ENCODE measurements around the gene TMEM121. TPM values are rescaled to one million over a fixed set of nuclear protein-coding genes. Genes with fewer than 3 reads are reported as not detected.

Gene TMEM121
- total and polyA plus RNA-seq, 10 of the 15 experiments (the other 5 are each of a cell fraction or from before 2014, with no cell fraction given): 0.04 to 4.9 (median 1.2) TPM; not detected in 2

- no peak for TF ChIP-seq BRCA1 (IDR thresholded peaks at IDR 0.05; ENCODE audit: low read depth, low read length)
- TF ChIP-seq NR2C2 (IDR thresholded peaks at IDR 0.05; ENCODE audit: borderline replicate concordance, control insufficient read depth, insufficient read length, low read depth): no peak
- no peak for TF ChIP-seq SUPT20H (IDR thresholded peaks at IDR 0.05; ENCODE audit: borderline replicate concordance, control insufficient read depth, low read depth, low read length)
- TF ChIP-seq, protein P1, sequence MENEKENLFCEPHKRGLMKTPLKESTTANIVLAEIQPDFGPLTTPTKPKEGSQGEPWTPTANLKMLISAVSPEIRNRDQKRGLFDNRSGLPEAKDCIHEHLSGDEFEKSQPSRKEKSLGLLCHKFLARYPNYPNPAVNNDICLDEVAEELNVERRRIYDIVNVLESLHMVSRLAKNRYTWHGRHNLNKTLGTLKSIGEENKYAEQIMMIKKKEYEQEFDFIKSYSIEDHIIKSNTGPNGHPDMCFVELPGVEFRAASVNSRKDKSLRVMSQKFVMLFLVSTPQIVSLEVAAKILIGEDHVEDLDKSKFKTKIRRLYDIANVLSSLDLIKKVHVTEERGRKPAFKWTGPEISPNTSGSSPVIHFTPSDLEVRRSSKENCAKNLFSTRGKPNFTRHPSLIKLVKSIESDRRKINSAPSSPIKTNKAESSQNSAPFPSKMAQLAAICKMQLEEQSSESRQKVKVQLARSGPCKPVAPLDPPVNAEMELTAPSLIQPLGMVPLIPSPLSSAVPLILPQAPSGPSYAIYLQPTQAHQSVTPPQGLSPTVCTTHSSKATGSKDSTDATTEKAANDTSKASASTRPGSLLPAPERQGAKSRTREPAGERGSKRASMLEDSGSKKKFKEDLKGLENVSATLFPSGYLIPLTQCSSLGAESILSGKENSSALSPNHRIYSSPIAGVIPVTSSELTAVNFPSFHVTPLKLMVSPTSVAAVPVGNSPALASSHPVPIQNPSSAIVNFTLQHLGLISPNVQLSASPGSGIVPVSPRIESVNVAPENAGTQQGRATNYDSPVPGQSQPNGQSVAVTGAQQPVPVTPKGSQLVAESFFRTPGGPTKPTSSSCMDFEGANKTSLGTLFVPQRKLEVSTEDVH (IDR thresholded peaks at IDR 0.05; ENCODE audit: low read depth, partially characterized antibody): no peak
- 0 out of 2 replicates have a peak, but pooled peaks have one; percentile 71 for TF ChIP-seq HDGF (IDR thresholded peaks at IDR 0.05)
- no peak for TF ChIP-seq NFXL1 (IDR thresholded peaks at IDR 0.05; ENCODE audit: borderline replicate concordance)
- TF ChIP-seq MEF2A (IDR thresholded peaks at IDR 0.05; ENCODE audit: insufficient read depth, low read depth, low read length): no peak
- no peak for TF ChIP-seq RELA (IDR thresholded peaks at IDR 0.05; ENCODE audit: borderline replicate concordance, partially characterized antibody)
- no peak for TF ChIP-seq CBX5 (IDR thresholded peaks at IDR 0.05; ENCODE audit: low read depth)
- no peak for TF ChIP-seq TCF3 (IDR thresholded peaks at IDR 0.05; ENCODE audit: borderline replicate concordance, insufficient read depth, low read depth, low read length)
- TF ChIP-seq MXI1 (IDR thresholded peaks at IDR 0.05; ENCODE audit: low read depth, low read length): peak; percentile 83; the same call in 1 of the 2 replicates
- TF ChIP-seq GABPA (IDR thresholded peaks at IDR 0.05; ENCODE audit: low read depth): no peak
- TF ChIP-seq, protein P2, sequence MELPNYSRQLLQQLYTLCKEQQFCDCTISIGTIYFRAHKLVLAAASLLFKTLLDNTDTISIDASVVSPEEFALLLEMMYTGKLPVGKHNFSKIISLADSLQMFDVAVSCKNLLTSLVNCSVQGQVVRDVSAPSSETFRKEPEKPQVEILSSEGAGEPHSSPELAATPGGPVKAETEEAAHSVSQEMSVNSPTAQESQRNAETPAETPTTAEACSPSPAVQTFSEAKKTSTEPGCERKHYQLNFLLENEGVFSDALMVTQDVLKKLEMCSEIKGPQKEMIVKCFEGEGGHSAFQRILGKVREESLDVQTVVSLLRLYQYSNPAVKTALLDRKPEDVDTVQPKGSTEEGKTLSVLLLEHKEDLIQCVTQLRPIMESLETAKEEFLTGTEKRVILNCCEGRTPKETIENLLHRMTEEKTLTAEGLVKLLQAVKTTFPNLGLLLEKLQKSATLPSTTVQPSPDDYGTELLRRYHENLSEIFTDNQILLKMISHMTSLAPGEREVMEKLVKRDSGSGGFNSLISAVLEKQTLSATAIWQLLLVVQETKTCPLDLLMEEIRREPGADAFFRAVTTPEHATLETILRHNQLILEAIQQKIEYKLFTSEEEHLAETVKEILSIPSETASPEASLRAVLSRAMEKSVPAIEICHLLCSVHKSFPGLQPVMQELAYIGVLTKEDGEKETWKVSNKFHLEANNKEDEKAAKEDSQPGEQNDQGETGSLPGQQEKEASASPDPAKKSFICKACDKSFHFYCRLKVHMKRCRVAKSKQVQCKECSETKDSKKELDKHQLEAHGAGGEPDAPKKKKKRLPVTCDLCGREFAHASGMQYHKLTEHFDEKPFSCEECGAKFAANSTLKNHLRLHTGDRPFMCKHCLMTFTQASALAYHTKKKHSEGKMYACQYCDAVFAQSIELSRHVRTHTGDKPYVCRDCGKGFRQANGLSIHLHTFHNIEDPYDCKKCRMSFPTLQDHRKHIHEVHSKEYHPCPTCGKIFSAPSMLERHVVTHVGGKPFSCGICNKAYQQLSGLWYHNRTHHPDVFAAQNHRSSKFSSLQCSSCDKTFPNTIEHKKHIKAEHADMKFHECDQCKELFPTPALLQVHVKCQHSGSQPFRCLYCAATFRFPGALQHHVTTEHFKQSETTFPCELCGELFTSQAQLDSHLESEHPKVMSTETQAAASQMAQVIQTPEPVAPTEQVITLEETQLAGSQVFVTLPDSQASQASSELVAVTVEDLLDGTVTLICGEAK (IDR thresholded peaks at IDR 0.05; ENCODE audit: borderline replicate concordance): no peak
- TF ChIP-seq TCF7 (IDR thresholded peaks at IDR 0.05; ENCODE audit: borderline replicate concordance): no peak
- TF ChIP-seq, protein P3, sequence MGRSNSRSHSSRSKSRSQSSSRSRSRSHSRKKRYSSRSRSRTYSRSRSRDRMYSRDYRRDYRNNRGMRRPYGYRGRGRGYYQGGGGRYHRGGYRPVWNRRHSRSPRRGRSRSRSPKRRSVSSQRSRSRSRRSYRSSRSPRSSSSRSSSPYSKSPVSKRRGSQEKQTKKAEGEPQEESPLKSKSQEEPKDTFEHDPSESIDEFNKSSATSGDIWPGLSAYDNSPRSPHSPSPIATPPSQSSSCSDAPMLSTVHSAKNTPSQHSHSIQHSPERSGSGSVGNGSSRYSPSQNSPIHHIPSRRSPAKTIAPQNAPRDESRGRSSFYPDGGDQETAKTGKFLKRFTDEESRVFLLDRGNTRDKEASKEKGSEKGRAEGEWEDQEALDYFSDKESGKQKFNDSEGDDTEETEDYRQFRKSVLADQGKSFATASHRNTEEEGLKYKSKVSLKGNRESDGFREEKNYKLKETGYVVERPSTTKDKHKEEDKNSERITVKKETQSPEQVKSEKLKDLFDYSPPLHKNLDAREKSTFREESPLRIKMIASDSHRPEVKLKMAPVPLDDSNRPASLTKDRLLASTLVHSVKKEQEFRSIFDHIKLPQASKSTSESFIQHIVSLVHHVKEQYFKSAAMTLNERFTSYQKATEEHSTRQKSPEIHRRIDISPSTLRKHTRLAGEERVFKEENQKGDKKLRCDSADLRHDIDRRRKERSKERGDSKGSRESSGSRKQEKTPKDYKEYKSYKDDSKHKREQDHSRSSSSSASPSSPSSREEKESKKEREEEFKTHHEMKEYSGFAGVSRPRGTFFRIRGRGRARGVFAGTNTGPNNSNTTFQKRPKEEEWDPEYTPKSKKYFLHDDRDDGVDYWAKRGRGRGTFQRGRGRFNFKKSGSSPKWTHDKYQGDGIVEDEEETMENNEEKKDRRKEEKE (IDR thresholded peaks at IDR 0.05): no peak
- peak; percentile 1 for TF ChIP-seq KLF5 (IDR thresholded peaks at IDR 0.05; ENCODE audit: partially characterized antibody)
- TF ChIP-seq SMC3 (IDR thresholded peaks at IDR 0.05; ENCODE audit: borderline replicate concordance, low read length): no peak
- TF ChIP-seq EZH2 (IDR thresholded peaks at IDR 0.05; ENCODE audit: borderline replicate concordance, control insufficient read depth, low read depth, low read length): no peak
- TF ChIP-seq PAX5 (IDR thresholded peaks at IDR 0.05; ENCODE audit: borderline replicate concordance, low read depth, low read length): no peak
- TF ChIP-seq ZNF217 (IDR thresholded peaks at IDR 0.05): no peak
- no peak for TF ChIP-seq RBBP5 (conservative IDR thresholded peaks at IDR 0.05)
- TF ChIP-seq POLR2AphosphoS5 (IDR thresholded peaks at IDR 0.05; ENCODE audit: low read length): no peak
Measured at GRCh38 chr14:105491366-105491973, 34.9 kb upstream of the TMEM121 start (continued).

Data from GM12878 (cell line).